Sigmoid colon (tissue), 4 donors: ENCODE data around the gene DAGLA.

Experiments used
- CTCF ChIP-seq, 4 experiments: fragments of 450-650 bp in 3 of 4; fragments of 200-600 bp in 1 of 4; IDR thresholded peaks; one replicate each; pipeline ENCODE4 v1.5.1; 2016 to 2019; ENCODE audit warnings: antibody characterized with exemption in 4 of 4, mild to moderate bottlenecking in 3 of 4, moderate library complexity in 2 of 4
- EP300 ChIP-seq, 4 donors: sonication (generic); formaldehyde crosslinking; IDR thresholded peaks; one replicate each; pipeline ENCODE4 v1.6.1; 2017; ENCODE audit warnings: antibody characterized with exemption in 4 of 4
- POLR2A ChIP-seq, 2 donors: fragments of 450-650 bp; IDR thresholded peaks; one replicate each; pipeline ENCODE4 v1.6.1; 2016; ENCODE audit warnings: antibody characterized with exemption in 2 of 2, mild to moderate bottlenecking in 2 of 2, moderate library complexity in 2 of 2

GRCh38 chr11:61690706-61691379, 10.7 kb downstream of the DAGLA start:
- TF ChIP-seq CTCF (IDR thresholded peaks at IDR 0.05) = no peak
- no peak for TF ChIP-seq POLR2A (IDR thresholded peaks at IDR 0.05)
- no peak for TF ChIP-seq EP300 (IDR thresholded peaks at IDR 0.05)
